Middle frontal gyrus (tissue), 1 donor: ENCODE measurements around the gene USP25.
"Not testable (repeated sequence)": the region's sequence is repeated elsewhere in the genome, so short reads cannot be mapped to it uniquely, and the experiment has no call there.

Source experiments
- DNase-seq: peaks from one replicate; pipeline ENCODE4 v3.0.0-alpha.2; 2015; ENCODE audit warnings: low spot score; ENCODE audit errors: extremely low spot score

Gene USP25

GRCh38 chr21:15732290-15732995, 2.7 kb downstream of the USP25 start:
- DNase-seq = no peak

DNA sequence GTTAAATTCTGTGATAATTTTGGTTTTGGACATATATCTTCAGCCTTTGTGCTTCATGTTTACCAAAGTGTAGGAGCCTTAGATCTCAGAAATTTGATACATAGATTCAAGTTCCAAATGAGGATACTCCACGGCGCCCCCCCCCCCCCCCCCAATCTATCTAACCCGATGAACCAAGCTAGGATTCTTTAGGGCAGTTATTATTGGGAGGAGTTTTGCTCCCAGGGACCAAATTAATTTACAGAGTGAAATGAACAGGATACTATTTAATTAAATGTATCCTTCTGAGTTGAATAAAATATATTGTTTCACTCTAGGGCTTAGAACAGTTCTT, 3.2 kb downstream of the USP25 start:
- no peak for DNase-seq

DNA sequence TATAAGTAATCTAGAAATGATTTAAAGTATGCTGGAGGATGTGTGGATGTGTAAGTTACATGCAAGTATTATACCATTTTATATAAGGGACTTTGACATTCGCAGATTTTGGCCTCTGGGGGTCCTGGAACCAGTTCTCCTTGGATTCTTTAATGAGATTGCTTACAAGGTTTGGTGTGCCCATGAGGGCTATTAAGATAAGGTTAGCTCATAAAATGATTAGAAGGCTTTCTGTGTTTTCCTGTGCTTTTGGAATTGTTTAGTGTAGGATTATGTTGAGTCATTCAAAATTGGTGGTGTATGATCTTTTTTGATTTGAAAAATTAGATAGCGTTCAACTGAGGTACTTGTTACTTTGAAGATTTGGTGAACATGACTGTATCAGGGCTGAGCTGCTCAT, 5.6 kb downstream of the USP25 start:
- DNase-seq = no peak

DNA sequence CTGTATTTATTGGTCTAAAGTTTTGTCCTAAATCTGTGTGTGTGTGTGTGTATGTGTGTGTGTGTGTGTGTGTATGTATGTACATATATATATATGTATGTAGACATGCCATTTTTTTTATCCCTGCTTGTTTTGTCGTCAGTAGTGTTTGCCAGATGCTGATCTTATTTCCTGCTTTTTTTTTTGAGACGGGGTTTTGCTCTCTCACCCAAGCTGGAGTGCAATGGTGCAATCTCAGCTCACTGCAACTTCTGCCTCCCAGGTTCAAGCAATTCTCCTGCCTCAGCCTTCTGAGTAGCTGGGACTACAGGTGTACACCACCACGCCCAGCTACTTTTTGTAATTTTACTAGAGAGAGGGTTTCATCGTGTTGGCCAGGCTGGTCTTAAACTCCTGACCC, 6.1 kb downstream of the USP25 start:
- not testable (repeated sequence) for DNase-seq

GRCh38 chr21:15738779-15739178, 9.0 kb downstream of the USP25 start:
- not testable (repeated sequence) for DNase-seq

DNA sequence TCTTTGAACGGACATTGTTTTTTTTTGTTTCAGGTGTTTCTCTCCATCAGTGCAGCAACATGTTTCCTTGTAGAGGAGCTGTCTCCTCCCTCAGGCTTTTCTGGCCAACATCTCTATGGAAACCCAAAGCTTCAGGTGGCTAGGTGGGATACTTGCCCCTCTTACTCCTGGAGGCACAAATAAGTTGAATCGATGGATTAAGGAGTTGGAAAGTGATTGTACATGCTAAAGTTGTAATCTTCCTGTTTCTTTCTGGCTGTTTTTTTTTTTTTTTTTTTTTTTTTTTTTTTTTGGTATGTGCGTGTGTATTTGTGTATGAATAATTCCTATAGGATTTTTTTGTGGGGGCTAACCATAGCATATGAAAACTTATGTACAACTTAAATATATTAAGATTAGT, 10.6 kb downstream of the USP25 start:
- no peak for DNase-seq

DNA sequence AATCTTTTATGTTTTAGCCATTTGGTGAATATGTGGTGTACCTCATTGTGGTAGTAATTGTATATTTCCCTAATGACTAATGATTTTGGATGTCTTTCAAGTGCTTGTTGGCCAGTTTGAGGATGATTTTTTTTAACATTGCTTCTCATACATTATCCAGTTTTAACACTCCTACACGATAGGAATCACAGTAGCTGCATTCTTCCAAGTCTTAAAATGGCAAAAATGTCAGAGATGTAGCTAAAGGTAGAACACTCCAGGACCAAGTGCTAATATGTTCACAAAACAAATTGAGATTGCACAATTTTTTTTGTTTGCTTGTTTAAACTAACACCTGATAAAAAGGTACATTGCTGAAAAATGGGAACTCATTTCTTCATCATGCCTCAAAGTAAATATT, 11.7 kb downstream of the USP25 start:
- no peak for DNase-seq

GRCh38 chr21:15742052-15742670, 12.4 kb downstream of the USP25 start:
- no peak for DNase-seq

DNA sequence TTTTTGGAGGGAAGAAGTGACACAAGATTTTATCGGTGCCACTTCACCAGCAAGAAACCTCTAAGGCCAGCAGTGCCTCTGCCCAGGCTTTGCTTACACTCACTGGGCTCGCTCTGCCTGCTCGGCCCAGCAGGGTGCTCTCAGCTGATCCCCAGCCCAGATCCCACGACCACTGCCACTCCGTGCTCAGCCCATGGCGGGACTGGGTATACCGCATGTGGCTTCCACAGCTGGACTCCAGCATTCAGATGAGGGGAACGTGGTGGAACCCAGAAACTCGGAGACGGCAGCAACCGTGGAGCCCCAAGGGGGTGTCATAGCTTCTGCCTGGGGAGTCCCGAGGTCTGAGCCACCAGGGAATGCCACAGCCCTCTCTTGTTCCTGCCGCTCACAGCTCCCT, 12.9 kb downstream of the USP25 start:
- DNase-seq = no peak

GRCh38 chr21:15743593-15743992, 13.8 kb downstream of the USP25 start:
- DNase-seq = no peak

DNA sequence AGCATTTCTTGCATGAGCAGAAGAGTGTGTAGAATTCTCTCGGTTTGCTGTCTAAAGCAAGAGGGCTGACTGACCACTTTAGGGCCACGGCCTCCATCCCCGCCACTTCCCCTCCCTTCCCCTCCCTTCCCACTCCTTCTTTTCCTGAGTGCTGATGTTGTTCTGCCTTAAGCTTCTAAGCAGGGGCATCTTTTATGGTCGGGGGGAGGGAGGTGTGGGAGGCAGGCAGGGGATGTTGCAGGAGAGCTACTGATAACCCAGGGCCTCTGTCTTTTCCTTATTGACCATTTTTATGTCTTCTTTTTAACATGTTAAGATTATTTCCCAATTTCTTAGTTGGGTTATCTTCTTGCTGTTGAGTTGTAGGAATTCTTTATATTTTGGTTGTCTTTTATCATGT, 15.1 kb downstream of the USP25 start:
- no peak for DNase-seq

GRCh38 chr21:15748586-15748985, 18.8 kb downstream of the USP25 start:
- DNase-seq = no peak

DNA sequence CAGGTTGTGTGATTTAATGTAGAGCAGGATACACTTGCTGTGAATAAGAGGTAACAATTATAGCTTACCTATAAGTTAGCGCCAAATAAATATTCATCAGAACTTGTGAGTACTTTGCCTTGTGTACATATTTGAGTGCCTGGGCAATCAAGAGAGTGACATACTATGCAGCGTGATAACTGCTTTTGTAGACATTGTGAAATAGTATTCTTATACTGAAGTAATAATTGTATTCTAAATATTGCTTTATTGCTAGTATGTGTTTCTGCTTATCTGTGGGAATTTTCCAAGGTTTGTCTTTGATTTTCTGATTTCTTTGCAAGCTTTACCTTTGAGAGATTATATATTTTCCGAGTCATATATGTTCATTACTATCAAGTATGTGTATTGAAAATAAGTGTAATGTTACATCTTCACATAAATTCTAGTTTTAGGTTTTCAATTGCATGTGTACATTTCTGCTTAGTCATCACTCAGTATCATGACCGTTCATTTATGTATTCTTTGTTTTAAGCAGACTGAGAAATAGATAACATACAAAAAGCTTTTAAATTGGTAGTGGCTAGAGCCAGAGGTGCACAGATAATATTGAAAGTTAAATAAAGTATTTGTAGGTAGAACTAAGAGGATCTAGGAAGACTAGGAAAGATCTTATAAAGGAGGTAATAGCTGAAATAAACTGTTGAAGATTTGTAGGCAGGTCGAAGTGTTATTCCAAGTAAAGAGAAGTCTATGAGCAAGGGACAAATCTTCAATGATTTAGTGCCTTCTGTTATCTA, 19.5 kb downstream of the USP25 start:
- DNase-seq = no peak

DNA sequence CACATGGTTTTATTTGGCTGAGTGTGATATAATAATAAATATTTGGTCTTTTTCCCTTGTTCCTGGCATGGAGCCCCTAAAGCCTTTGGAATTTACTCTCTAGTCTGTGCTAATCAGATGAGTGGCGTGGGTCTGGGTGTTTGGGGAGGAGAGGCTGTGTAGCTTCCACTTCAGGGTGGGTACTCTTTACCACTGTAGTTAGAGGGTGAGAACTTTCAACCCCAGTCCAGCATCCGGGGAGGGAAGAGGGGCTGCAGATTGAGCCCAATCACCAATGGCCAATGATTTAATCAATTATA, 20.0 kb downstream of the USP25 start:
- no peak for DNase-seq

GRCh38 chr21:15751037-15751436, 21.3 kb downstream of the USP25 start:
- no peak for DNase-seq

GRCh38 chr21:15751546-15751945, 21.8 kb downstream of the USP25 start:
- DNase-seq = no peak

- DNase-seq = no peak
Measured at GRCh38 chr21:15752763-15753407, 23.1 kb downstream of the USP25 start.

GRCh38 chr21:15753741-15754140, 24.0 kb downstream of the USP25 start:
- no peak for DNase-seq

DNA sequence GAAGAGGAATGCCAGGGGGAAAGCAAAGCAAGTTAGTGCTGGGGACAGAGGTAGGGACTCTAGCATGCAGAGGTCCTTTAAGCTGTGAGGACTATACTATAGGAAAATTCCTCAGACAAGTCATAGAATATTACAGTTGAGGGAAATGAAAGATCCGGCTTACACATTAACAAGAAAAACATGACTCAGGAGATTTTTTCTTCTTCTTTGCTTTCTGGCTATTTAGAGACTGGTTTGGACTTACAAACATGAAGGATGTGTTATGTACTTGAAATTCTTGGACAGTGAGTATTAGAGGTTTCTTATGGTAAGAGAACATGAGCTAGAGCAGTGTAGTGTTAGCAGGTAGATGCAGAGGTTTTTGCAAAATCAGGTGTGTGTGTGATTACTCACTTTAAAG, 24.9 kb downstream of the USP25 start:
- no peak for DNase-seq

DNA sequence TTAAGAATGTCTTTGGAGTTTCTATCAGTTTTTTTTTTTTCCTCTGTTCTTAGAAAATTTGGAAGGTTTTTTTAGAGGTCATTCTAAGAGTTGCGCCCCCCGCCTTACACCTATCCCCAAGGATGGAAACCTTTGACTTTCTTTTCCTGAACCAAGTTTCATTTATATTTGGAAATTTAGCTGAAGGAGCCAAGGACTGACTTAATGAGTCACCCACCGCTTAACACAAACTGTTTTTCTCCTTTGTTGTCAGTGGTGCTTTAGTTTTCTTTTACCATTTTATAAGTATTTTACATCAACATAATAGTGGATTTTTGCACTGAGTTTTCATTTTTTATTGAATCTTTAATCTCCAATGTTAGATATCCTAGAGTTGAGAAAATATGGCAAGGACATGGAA, 25.3 kb downstream of the USP25 start:
- no peak for DNase-seq

DNA sequence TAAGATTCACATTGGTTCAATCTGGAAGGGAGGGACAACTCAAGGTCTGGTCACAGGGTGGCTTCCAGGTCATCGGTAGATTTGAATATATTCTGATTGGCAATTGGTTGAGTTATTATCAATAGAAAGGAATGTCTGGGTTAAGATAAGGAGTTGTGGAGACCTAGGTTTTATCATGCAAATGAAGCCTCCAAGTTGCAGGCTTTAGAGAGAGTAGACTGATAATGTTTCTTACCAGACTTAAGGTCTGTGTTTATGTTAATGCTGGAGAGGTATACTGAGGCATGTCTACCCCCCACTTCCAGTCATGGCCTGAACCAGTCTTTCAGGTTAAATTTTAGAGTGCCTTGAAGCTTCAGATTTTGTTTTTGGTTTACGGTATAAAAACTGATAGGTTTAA, 29.7 kb downstream of the USP25 start:
- no peak for DNase-seq

GRCh38 chr21:15761507-15762100, 31.8 kb downstream of the USP25 start:
- no peak for DNase-seq
